GM12878 (cell line): ENCODE data around the gene DAZAP1. TPM values are rescaled to one million over a fixed set of nuclear protein-coding genes. Genes with fewer than 3 reads are reported as not detected.

ENCODE experiments used
- ASH2L ChIP-seq: fragments of 300-600, 200-600 bp; sonication (generic); IDR thresholded peaks from 2 replicates; pipeline ENCODE4 v1.6.1; 2017; ENCODE audit warnings: low read depth, mild to moderate bottlenecking, borderline replicate concordance
- CHD1 ChIP-seq: IDR thresholded peaks from 2 replicates; pipeline ENCODE4 v1.6.1; 2012; ENCODE audit warnings: low read depth, low read length, improper control_type of control experiment
- CTCF ChIP-seq, 3 experiments: IDR thresholded peaks in 2 of 3; conservative IDR thresholded peaks in 1 of 3; 2 replicates each; pipeline ENCODE4 v1.5.1; 2011; ENCODE audit warnings: low read depth in 3 of 3, low read length in 3 of 3, mild to moderate bottlenecking in 3 of 3, control low read depth in 2 of 3, moderate library complexity in 2 of 3, inconsistent platforms in 1 of 3, mixed read lengths in 1 of 3; ENCODE audit not compliant: control insufficient read depth in 2 of 3, insufficient read depth in 1 of 3; ENCODE audit errors: extremely low read depth in 1 of 3
- EGR1 ChIP-seq, 2 experiments: IDR thresholded peaks; 1 replicate in 1 of 2; 2 replicates in 1 of 2; pipeline ENCODE4 v1.6.1; 2011 to 2012; ENCODE audit warnings: low read depth in 2 of 2, low read length in 2 of 2, borderline replicate concordance in 1 of 2, mild to moderate bottlenecking in 1 of 2, moderate library complexity in 1 of 2
- FOXM1 ChIP-seq: IDR thresholded peaks from 2 replicates; pipeline ENCODE4 v1.6.1; 2012; ENCODE audit warnings: low read depth, mild to moderate bottlenecking, inconsistent platforms, low read length, moderate library complexity
- MLLT1 ChIP-seq: fragments of 450-650 bp; IDR thresholded peaks from 2 replicates; pipeline ENCODE4 v1.6.1; 2016; ENCODE audit warnings: mild to moderate bottlenecking
- NFXL1 ChIP-seq: fragments of 450-650 bp; IDR thresholded peaks from 2 replicates; pipeline ENCODE4 v1.6.1; 2017; ENCODE audit warnings: antibody characterized with exemption, mild to moderate bottlenecking, borderline replicate concordance
- NR2C1 ChIP-seq: fragments of 450-650 bp; IDR thresholded peaks from 2 replicates; pipeline ENCODE4 v1.6.1; 2017; ENCODE audit warnings: antibody characterized with exemption, mild to moderate bottlenecking, moderate library complexity
- TAF1 ChIP-seq: IDR thresholded peaks from 2 replicates; pipeline ENCODE4 v1.6.1; 2011; ENCODE audit warnings: mild to moderate bottlenecking, low read depth, low read length, borderline replicate concordance
- ZNF24 ChIP-seq: fragments of 450-650 bp; IDR thresholded peaks from 2 replicates; pipeline ENCODE4 v1.6.1; 2017; ENCODE audit warnings: antibody characterized with exemption, mild to moderate bottlenecking
- ZNF687 ChIP-seq: fragments of 450-650 bp; IDR thresholded peaks from 2 replicates; pipeline ENCODE4 v1.6.1; 2017; ENCODE audit warnings: mild to moderate bottlenecking, moderate library complexity
- polyA plus RNA-seq, 11 experiments: library from polyadenylated mRNA; depleted of rRNA in 4 of 11; unstranded in 6 of 11; stranded (reverse) in 5 of 11; fragments of >200 nt; fragmentation: Nextera tagmentation in 4 of 11; fragmentation: Illumina TruSeq in 1 of 11; extraction: Ambion mirVana in 4 of 11; extraction: Trizol in 1 of 11; gene quantifications; 1 replicate in 1 of 11; 2 replicates in 10 of 11; pipeline versions ENCODE4 v1.2.1 to v1.2.3, GENCODE V29; 2011 to 2016; ENCODE audit warnings: inconsistent platforms in 2 of 11, missing spikeins in 2 of 11, low read depth in 1 of 11
- total RNA-seq, 4 experiments: library from RNA; depleted of rRNA in 3 of 4; stranded (reverse); fragments of >200 nt in 3 of 4; fragmentation: Illumina TruSeq in 1 of 4; extraction: Trizol in 1 of 4; gene quantifications; 2 replicates each; pipeline versions ENCODE4 v1.2.1 to v1.2.3, GENCODE V29; 2013 to 2021

DAZAP1 gene
- total and polyA plus RNA-seq, 10 of the 15 experiments (the other 5 are each of a cell fraction or from before 2014, with no cell fraction given), result 9.9 to 240 (median 92.3) TPM

- no peak for TF ChIP-seq ZNF687
- no peak for TF ChIP-seq EGR1 (IDR thresholded peaks at IDR 0.05; ENCODE audit: borderline replicate concordance in 1 of 2, low read depth in 2 of 2, low read length in 2 of 2)
- TF ChIP-seq CHD1, result no peak
- no peak for TF ChIP-seq NFXL1
- TF ChIP-seq ZNF24, result no peak
- no peak for TF ChIP-seq NR2C1
- no peak for TF ChIP-seq MLLT1
- TF ChIP-seq FOXM1, result no peak
- TF ChIP-seq CTCF (IDR thresholded peaks at IDR 0.05 in 2 of 3, conservative IDR thresholded peaks at IDR 0.05 in 1 of 3; ENCODE audit: control insufficient read depth in 2 of 3, extremely low read depth in 1 of 3, insufficient read depth in 1 of 3, low read depth in 3 of 3, low read length in 3 of 3), result no peak
- no peak for TF ChIP-seq TAF1
- TF ChIP-seq ASH2L, result no peak
These were observed 31.0 kb upstream of the DAZAP1 start (continued) for GRCh38 chr19:1376415-1376805.
